ENCODE data around the gene CHST8.

DNA sequence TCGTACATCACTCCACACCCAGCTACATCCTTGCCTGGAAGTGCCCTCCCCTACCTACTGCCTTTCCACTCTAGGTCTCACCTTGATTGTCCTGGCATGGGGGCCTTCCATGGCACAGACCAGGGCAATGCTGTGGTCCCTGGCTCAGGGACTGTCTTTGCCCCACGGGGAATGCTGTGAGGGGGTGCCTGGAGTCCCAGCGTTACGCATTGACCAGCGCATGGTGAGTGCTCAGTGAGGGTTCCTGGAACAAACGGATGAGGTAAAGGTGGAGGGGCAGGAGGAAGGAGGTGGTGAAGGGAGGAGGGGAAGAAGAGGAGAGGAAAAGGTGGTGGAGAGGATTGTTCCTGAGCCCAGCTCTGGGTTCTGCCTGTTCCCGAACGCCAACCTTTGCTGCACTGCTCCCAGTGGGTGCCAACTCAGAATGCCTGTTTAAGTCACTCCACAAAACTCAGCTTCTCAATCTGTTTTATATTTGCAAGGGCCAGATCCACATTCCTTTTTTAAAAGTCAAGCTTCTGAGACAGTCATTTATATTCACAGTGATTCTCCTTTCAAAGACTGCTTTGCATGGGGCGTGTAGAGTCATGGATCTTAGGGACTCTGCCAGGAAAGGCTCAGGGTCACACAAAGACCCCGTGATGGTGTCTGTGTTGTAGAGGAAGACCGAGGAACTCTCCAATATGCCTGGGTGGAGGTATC is 40.8 kb downstream of the CHST8 start:
- TF ChIP-seq, protein P1, sequence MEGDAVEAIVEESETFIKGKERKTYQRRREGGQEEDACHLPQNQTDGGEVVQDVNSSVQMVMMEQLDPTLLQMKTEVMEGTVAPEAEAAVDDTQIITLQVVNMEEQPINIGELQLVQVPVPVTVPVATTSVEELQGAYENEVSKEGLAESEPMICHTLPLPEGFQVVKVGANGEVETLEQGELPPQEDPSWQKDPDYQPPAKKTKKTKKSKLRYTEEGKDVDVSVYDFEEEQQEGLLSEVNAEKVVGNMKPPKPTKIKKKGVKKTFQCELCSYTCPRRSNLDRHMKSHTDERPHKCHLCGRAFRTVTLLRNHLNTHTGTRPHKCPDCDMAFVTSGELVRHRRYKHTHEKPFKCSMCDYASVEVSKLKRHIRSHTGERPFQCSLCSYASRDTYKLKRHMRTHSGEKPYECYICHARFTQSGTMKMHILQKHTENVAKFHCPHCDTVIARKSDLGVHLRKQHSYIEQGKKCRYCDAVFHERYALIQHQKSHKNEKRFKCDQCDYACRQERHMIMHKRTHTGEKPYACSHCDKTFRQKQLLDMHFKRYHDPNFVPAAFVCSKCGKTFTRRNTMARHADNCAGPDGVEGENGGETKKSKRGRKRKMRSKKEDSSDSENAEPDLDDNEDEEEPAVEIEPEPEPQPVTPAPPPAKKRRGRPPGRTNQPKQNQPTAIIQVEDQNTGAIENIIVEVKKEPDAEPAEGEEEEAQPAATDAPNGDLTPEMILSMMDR (IDR thresholded peaks at IDR 0.05; ENCODE audit: low read depth, low read length, missing input control), result no peak
- TF ChIP-seq RAD21 (IDR thresholded peaks at IDR 0.05), result no peak
